Fibroblast of lung (primary cell): ENCODE measurements around the gene PAGR1. TPM values are rescaled to one million over a fixed set of nuclear protein-coding genes. Genes with fewer than 3 reads are reported as not detected.

Experiments
- DNase-seq, 2 donors: peaks; one replicate each; pipeline versions ENCODE4 v3.0.0 to v3.0.0-alpha.2; 2010; ENCODE audit warnings: low read depth in 2 of 2
- H2AFZ ChIP-seq: 2 replicates; pipeline ENCODE4 v1.5.1; 2012; ENCODE audit warnings: low read length, control low read depth, inconsistent platforms
- H3K27ac ChIP-seq: 2 replicates; pipeline ENCODE4 v1.5.1; 2011; ENCODE audit warnings: low read length, control low read depth; ENCODE audit not compliant: insufficient read depth
- H3K27me3 ChIP-seq: 2 replicates; pipeline ENCODE4 v1.5.1; 2011; ENCODE audit warnings: mild to moderate bottlenecking, low read length; ENCODE audit not compliant: control insufficient read depth, insufficient read depth
- H3K36me3 ChIP-seq: 2 replicates; pipeline ENCODE4 v1.5.1; 2011; ENCODE audit warnings: low read length; ENCODE audit not compliant: control insufficient read depth, insufficient read depth
- H3K4me1 ChIP-seq: 2 replicates; pipeline ENCODE4 v1.5.1; 2011; ENCODE audit warnings: low read length; ENCODE audit not compliant: control insufficient read depth, insufficient read depth; ENCODE audit errors: extremely low read depth
- H3K4me2 ChIP-seq: 2 replicates; pipeline ENCODE4 v1.5.1; 2011; ENCODE audit warnings: low read length, control low read depth; ENCODE audit not compliant: insufficient read depth; ENCODE audit errors: extremely low read depth
- H3K4me3 ChIP-seq, 4 experiments: fragments of 200-600 bp in 1 of 4; sonication (generic) in 1 of 4; replicated peaks in 1 of 4; 2 replicates each; pipeline ENCODE4 v1.5.1; 2011 to 2016; ENCODE audit warnings: low read length in 4 of 4, low read depth in 3 of 4, mild to moderate bottlenecking in 3 of 4, control low read depth in 2 of 4, inconsistent platforms in 1 of 4, mixed read lengths in 1 of 4; ENCODE audit not compliant: insufficient read depth in 1 of 4; ENCODE audit errors: control extremely low read depth in 1 of 4
- H3K79me2 ChIP-seq: 2 replicates; pipeline ENCODE4 v1.5.1; 2012; ENCODE audit warnings: mild to moderate bottlenecking, low read length, inconsistent platforms; ENCODE audit not compliant: control insufficient read depth, insufficient read depth
- H3K9ac ChIP-seq: 2 replicates; pipeline ENCODE4 v1.5.1; 2011; ENCODE audit warnings: mild to moderate bottlenecking, low read length, control low read depth; ENCODE audit not compliant: insufficient read depth
- H3K9me3 ChIP-seq: 2 replicates; pipeline ENCODE4 v1.5.1; 2012; ENCODE audit warnings: low read depth, low read length; ENCODE audit not compliant: control insufficient read depth, insufficient read depth
- H4K20me1 ChIP-seq: 2 replicates; pipeline ENCODE4 v1.5.1; 2011; ENCODE audit warnings: low read length; ENCODE audit not compliant: control insufficient read depth, insufficient read depth; ENCODE audit errors: extremely low read depth
- CTCF ChIP-seq, 2 donors: IDR thresholded peaks in 1 of 2; conservative IDR thresholded peaks in 1 of 2; 1 replicate in 1 of 2; 2 replicates in 1 of 2; pipeline ENCODE4 v1.5.1; 2011 to 2012; ENCODE audit warnings: low read length in 2 of 2, control low read depth in 1 of 2, inconsistent platforms in 1 of 2, low read depth in 1 of 2, mild to moderate bottlenecking in 1 of 2
- EZH2 ChIP-seq: IDR thresholded peaks from 2 replicates; pipeline ENCODE4 v1.5.1; 2012; ENCODE audit warnings: low read length, control low read depth, mild to moderate bottlenecking; ENCODE audit errors: missing control alignments
- polyA plus RNA-seq, 2 donors: library from polyadenylated mRNA; depleted of rRNA in 1 of 2; stranded (reverse) in 1 of 2; unstranded in 1 of 2; fragments of >200 nt; gene quantifications; 2 replicates each; pipeline ENCODE4 v1.2.1, GENCODE V29; 2011 to 2012; ENCODE audit warnings: missing spikeins in 1 of 2
- total RNA-seq: library from RNA; depleted of rRNA; stranded (reverse); fragments of >200 nt; gene quantifications from 2 replicates; pipeline ENCODE4 v1.2.1, GENCODE V29; 2014

Gene PAGR1
- total and polyA plus RNA-seq, 2 donors (not counting 1 experiment from before 2014, with no cell fraction given): 10.0 to 10.7 TPM

DNA sequence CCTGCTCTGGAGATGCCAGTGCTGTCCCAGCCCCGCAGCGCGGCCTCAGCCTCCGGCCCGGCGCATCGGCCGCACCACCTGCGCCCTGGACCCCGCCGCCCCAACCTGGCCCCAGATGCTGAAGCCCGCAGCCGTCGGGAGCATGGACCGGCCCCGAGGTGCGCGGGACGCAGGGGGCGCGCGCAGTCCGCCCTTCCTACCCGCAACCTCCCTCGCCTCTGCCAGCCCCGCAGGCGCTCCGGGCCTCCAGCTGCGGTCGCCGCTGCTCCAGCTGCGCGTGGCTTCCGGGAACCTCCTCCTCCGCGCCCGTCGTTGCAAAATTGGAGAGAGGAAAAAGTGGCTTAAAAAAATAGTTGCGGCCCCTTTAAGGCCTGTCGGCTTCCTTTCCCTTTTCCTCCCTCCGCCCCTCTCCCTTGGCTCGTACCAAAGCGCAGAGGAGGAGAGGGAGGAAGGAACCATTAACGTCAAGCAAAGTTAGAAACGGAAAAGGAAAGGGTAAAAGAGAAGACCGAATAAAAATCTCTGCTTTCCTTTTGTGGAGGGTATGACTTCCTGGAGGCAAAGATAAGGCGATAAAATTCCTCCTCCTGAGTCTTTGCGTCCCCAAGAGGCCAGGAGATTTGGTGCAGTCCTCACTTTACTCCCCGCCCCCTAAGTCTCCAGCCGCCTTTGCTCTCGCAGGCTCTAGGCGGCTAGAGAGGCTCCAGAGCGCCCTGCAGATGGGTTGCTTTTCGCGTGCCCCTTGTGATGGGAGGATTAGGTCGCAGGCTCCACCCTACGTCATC, 47.1 kb downstream of the PAGR1 start, which contains the start of gene CDIPT:
CDIPT (minus strand) TSS at position 343 of the 785 bp plus-strand sequence. CDS start 369 bp downstream, outside the sequence.
- peak; percentile 42 to 59 for TF ChIP-seq CTCF (conservative IDR thresholded peaks at IDR 0.05 in 1 of 2, IDR thresholded peaks at IDR 0.05 in 1 of 2; ENCODE audit: low read depth in 1 of 2, low read length in 2 of 2)
- no peak for TF ChIP-seq EZH2
- Histone ChIP-seq H3K4me1 (no peaks in the 10 kb centered on the region), H3K4me2 (peak within 1 kb of the TSS; percentile 94), H3K79me2 (peaks cover 14% of the 10 kb centered on the region), H3K36me3 (peaks cover 9% of the 10 kb centered on the region), H3K9ac (peak within 1 kb of the TSS; percentile 81), H3K27ac (peak within 1 kb of the TSS; percentile 96), H3K27me3 (no peaks in the 10 kb centered on the region), H2AFZ (peak within 1 kb of the TSS; percentile 89), H3K9me3 (no peaks in the 10 kb centered on the region), H4K20me1 (no peaks in the 10 kb centered on the region), H3K4me3 (peak within 1 kb of the TSS; percentile 48 to 92 (median 88))
- DNase-seq: peak; percentile 97 to 99

GRCh38 chr16:29863669-29863984, 47.7 kb downstream of the PAGR1 start:
- H3K79me2 ChIP-seq: peaks cover 14% of the 10 kb centered on the region
- H2AFZ ChIP-seq: peak overlapping the region; percentile 51
- H3K27me3 ChIP-seq: no peaks in the 10 kb centered on the region
- H3K9ac ChIP-seq: no peak overlapping the region
- peak overlapping the region; percentile 13 for H3K4me2 ChIP-seq
- TF ChIP-seq EZH2: no peak
- no peak for TF ChIP-seq CTCF (conservative IDR thresholded peaks at IDR 0.05 in 1 of 2, IDR thresholded peaks at IDR 0.05 in 1 of 2; ENCODE audit: low read depth in 1 of 2, low read length in 2 of 2)
- no peaks in the 10 kb centered on the region for H3K4me1 ChIP-seq
- no peaks in the 10 kb centered on the region for H3K9me3 ChIP-seq
- peaks cover 7% of the 10 kb centered on the region for H3K36me3 ChIP-seq
- H3K27ac ChIP-seq: no peak overlapping the region
- peak overlapping the region in 3 of 4 experiments; percentile 9 to 92 (median 13) for H3K4me3 ChIP-seq
- no peak for DNase-seq
- no peaks in the 10 kb centered on the region for H4K20me1 ChIP-seq

- Histone ChIP-seq H3K27me3 (no peaks in the 10 kb centered on the region), H3K27ac (no peak overlapping the region), H3K9ac (no peak overlapping the region), H3K36me3 (peaks cover 3% of the 10 kb centered on the region), H3K4me2 (no peak overlapping the region), H3K4me3 (no peak overlapping the region), H2AFZ (no peak overlapping the region), H3K79me2 (peaks cover 14% of the 10 kb centered on the region), H4K20me1 (no peaks in the 10 kb centered on the region), H3K9me3 (no peaks in the 10 kb centered on the region), H3K4me1 (no peaks in the 10 kb centered on the region)
- no peak for DNase-seq
- TF ChIP-seq CTCF (conservative IDR thresholded peaks at IDR 0.05 in 1 of 2, IDR thresholded peaks at IDR 0.05 in 1 of 2; ENCODE audit: low read depth in 1 of 2, low read length in 2 of 2) (no peak), EZH2 (no peak)
Measured at GRCh38 chr16:29864205-29864604, 48.3 kb downstream of the PAGR1 start.
